Vagina (tissue), 2 donors: ENCODE measurements around the gene CASP3.

Experiments
- CTCF ChIP-seq, 3 experiments: fragments of 450-650 bp in 2 of 3; fragments of 200-600 bp in 1 of 3; sonication (generic) in 1 of 3; IDR thresholded peaks; one replicate each; pipeline ENCODE4 v1.5.1; 2017 to 2019; ENCODE audit warnings: antibody characterized with exemption in 3 of 3, mild to moderate bottlenecking in 2 of 3, moderate library complexity in 2 of 3
- POLR2AphosphoS5 ChIP-seq, 2 donors: sonication (generic); formaldehyde crosslinking; IDR thresholded peaks; one replicate each; pipeline ENCODE4 v1.9.0; 2017; ENCODE audit warnings: antibody characterized with exemption in 2 of 2, mild to moderate bottlenecking in 2 of 2, low read depth in 1 of 2; ENCODE audit not compliant: insufficient read depth in 1 of 2

GRCh38 chr4:184648313-184649025 is 778 bp downstream of the CASP3 start:
- TF ChIP-seq CTCF (IDR thresholded peaks at IDR 0.05) (no peak), POLR2AphosphoS5 (IDR thresholded peaks at IDR 0.05; ENCODE audit: insufficient read depth in 1 of 2, low read depth in 1 of 2) (no peak)
